H1 (cell line): Measurements from ENCODE around the gene SPAAR. TPM values are rescaled to one million over a fixed set of nuclear protein-coding genes. Genes with fewer than 3 reads are reported as not detected.

Source experiments
- CTCF ChIA-PET: fragments of 300-600 bp; sonication (Branson Sonifier 250); formaldehyde crosslinking; loops from one replicate; lab custom pipeline; 2021; ENCODE audit not compliant: partially characterized antibody; lab: Charles Lee
- POLR2A ChIA-PET: fragments of 300-600 bp; sonication (Branson Sonifier 250); formaldehyde crosslinking; loops from one replicate; lab custom pipeline; 2021; ENCODE audit warnings: inconsistent platforms; ENCODE audit not compliant: partially characterized antibody; lab: Charles Lee
- DNase-seq, 2 experiments: peaks; one replicate each; pipeline versions ENCODE4 v3.0.0 to v3.0.0-alpha.2; 2010 to 2022; ENCODE audit warnings: low spot score in 2 of 2, low read depth in 1 of 2, mixed read lengths in 1 of 2
- FAIRE-seq: peaks from 2 replicates; lab custom pipeline; 2011; peaks lifted over from hg19 to GRCh38; lab: Jason Lieb, UNC
- H2AFZ ChIP-seq: 2 replicates; pipeline ENCODE4 v1.8.1; 2012; ENCODE audit warnings: low read length, inconsistent platforms
- H2AK5ac ChIP-seq: 2 replicates; pipeline ENCODE4 v1.6.1; 2013; ENCODE audit warnings: low read depth, low read length
- H2BK120ac ChIP-seq: replicated peaks from 2 replicates; pipeline ENCODE3; 2013; ENCODE audit warnings: low read depth, low read length, inconsistent platforms
- H2BK12ac ChIP-seq: 2 replicates; pipeline ENCODE4 v1.6.1; 2013; ENCODE audit warnings: low read depth, low read length
- H2BK15ac ChIP-seq: 2 replicates; pipeline ENCODE4 v1.6.1; 2013; ENCODE audit warnings: low read length
- H2BK20ac ChIP-seq: 2 replicates; pipeline ENCODE4 v1.6.1; 2013; ENCODE audit warnings: low read length
- H2BK5ac ChIP-seq: 2 replicates; pipeline ENCODE4 v1.6.1; 2013; ENCODE audit warnings: low read depth, low read length
- H3K14ac ChIP-seq: 2 replicates; pipeline ENCODE4 v1.6.1; 2013; ENCODE audit warnings: inconsistent platforms; ENCODE audit not compliant: insufficient read length
- H3K18ac ChIP-seq: 2 replicates; pipeline ENCODE4 v1.6.1; 2013; ENCODE audit warnings: low read length; ENCODE audit errors: extremely low read depth
- H3K23ac ChIP-seq: 2 replicates; pipeline ENCODE4 v1.6.1; 2013; ENCODE audit warnings: inconsistent platforms; ENCODE audit not compliant: insufficient read length
- H3K23me2 ChIP-seq: 2 replicates; pipeline ENCODE4 v1.6.1; 2013; ENCODE audit warnings: low read depth, low read length
- H3K27ac ChIP-seq: 2 replicates; pipeline ENCODE4 v1.6.1; 2011; ENCODE audit warnings: low read depth, low read length, inconsistent platforms
- H3K27me3 ChIP-seq, 4 experiments: replicated peaks in 1 of 4; 1 replicate in 1 of 4; 2 replicates in 3 of 4; pipeline versions ENCODE4 v1.6.1 to v1.8.1; 2011 to 2013; ENCODE audit warnings: low read length in 3 of 4, mild to moderate bottlenecking in 3 of 4, inconsistent platforms in 2 of 4, mixed read lengths in 2 of 4, moderate library complexity in 1 of 4; ENCODE audit not compliant: control insufficient read depth in 3 of 4, insufficient read depth in 3 of 4; ENCODE audit errors: extremely low read depth in 1 of 4
- H3K36me3 ChIP-seq, 4 experiments: 2 replicates each; pipeline versions ENCODE4 v1.6.1 to v1.8.1; 2011 to 2013; ENCODE audit warnings: mild to moderate bottlenecking in 4 of 4, low read length in 3 of 4, moderate library complexity in 2 of 4, control low read depth in 1 of 4, inconsistent platforms in 1 of 4; ENCODE audit not compliant: insufficient read depth in 4 of 4, control insufficient read depth in 2 of 4
- H3K4ac ChIP-seq: replicated peaks from 2 replicates; pipeline ENCODE3; 2013; ENCODE audit warnings: low read length, low read depth, mixed read lengths, inconsistent platforms; ENCODE audit not compliant: insufficient read length
- H3K4me1 ChIP-seq, 4 experiments: replicated peaks in 1 of 4; 1 replicate in 1 of 4; 2 replicates in 3 of 4; pipeline versions ENCODE4 v1.6.1 to v1.8.1; 2011 to 2013; ENCODE audit warnings: low read length in 3 of 4, inconsistent platforms in 2 of 4, mixed read lengths in 1 of 4; ENCODE audit not compliant: insufficient read depth in 4 of 4, control insufficient read depth in 3 of 4
- H3K4me2 ChIP-seq, 2 experiments: 2 replicates each; pipeline versions ENCODE4 v1.6.1 to v1.8.1; 2011 to 2013; ENCODE audit warnings: low read depth in 2 of 2, low read length in 2 of 2, control low read depth in 1 of 2, inconsistent platforms in 1 of 2, mild to moderate bottlenecking in 1 of 2; ENCODE audit not compliant: insufficient read depth in 1 of 2
- H3K4me3 ChIP-seq, 4 experiments: fragments of 200-600, 300-600 bp in 1 of 4; sonication (generic), shearing (Covaris generic), sonication (Bioruptor Twin) in 1 of 4; 2 replicates each; pipeline versions ENCODE4 v1.5.1 to v1.8.1; 2011 to 2016; ENCODE audit warnings: low read length in 4 of 4, low read depth in 3 of 4, control low read depth in 2 of 4, inconsistent platforms in 2 of 4, mild to moderate bottlenecking in 2 of 4, mixed read lengths in 1 of 4, moderate library complexity in 1 of 4; ENCODE audit not compliant: insufficient read depth in 2 of 4; ENCODE audit errors: extremely low read depth in 1 of 4
- H3K56ac ChIP-seq: replicated peaks from 2 replicates; pipeline ENCODE3; 2013; ENCODE audit warnings: low read depth, mild to moderate bottlenecking, mixed read lengths, low read length, inconsistent platforms; ENCODE audit not compliant: insufficient read length
- H3K79me1 ChIP-seq: 2 replicates; pipeline ENCODE4 v1.6.1; 2013; ENCODE audit warnings: low read depth, low read length, control low read depth
- H3K79me2 ChIP-seq, 2 experiments: 2 replicates each; pipeline versions ENCODE4 v1.6.1 to v1.8.1; 2012 to 2013; ENCODE audit warnings: low read length in 2 of 2, mild to moderate bottlenecking in 2 of 2, inconsistent platforms in 1 of 2; ENCODE audit not compliant: insufficient read depth in 2 of 2, control insufficient read depth in 1 of 2
- H3K9ac ChIP-seq, 4 experiments: replicated peaks in 1 of 4; 1 replicate in 1 of 4; 2 replicates in 3 of 4; pipeline versions ENCODE4 v1.6.1 to v1.8.1; 2011 to 2013; ENCODE audit warnings: low read depth in 3 of 4, low read length in 3 of 4, control low read depth in 2 of 4, mild to moderate bottlenecking in 2 of 4, moderate library complexity in 2 of 4, inconsistent platforms in 1 of 4; ENCODE audit errors: extremely low read depth in 1 of 4
- H3K9me3 ChIP-seq, 2 experiments: 2 replicates each; pipeline versions ENCODE4 v1.6.1 to v1.8.1; 2012 to 2013; ENCODE audit warnings: mild to moderate bottlenecking in 2 of 2, moderate library complexity in 2 of 2, control low read depth in 1 of 2, inconsistent platforms in 1 of 2, low read depth in 1 of 2, low read length in 1 of 2, mixed read lengths in 1 of 2; ENCODE audit not compliant: insufficient read depth in 2 of 2
- H4K20me1 ChIP-seq, 2 experiments: replicated peaks in 1 of 2; 2 replicates each; pipeline versions ENCODE3 to v1.8.1; 2011 to 2013; ENCODE audit warnings: inconsistent platforms in 2 of 2, low read length in 2 of 2, mild to moderate bottlenecking in 1 of 2; ENCODE audit not compliant: insufficient read depth in 2 of 2, control insufficient read depth in 1 of 2
- H4K5ac ChIP-seq: 2 replicates; pipeline ENCODE4 v1.6.1; 2013; ENCODE audit warnings: low read length, low read depth, mixed read lengths, inconsistent platforms; ENCODE audit not compliant: insufficient read length
- H4K8ac ChIP-seq: 2 replicates; pipeline ENCODE4 v1.8.0; 2013; ENCODE audit warnings: mild to moderate bottlenecking, moderate library complexity, low read length, inconsistent platforms; ENCODE audit not compliant: insufficient read depth; ENCODE audit errors: extremely low read depth
- H4K91ac ChIP-seq: replicated peaks from 2 replicates; pipeline ENCODE3; 2013; ENCODE audit warnings: low read length, mixed read lengths, inconsistent platforms; ENCODE audit not compliant: insufficient read length
- RXRA ChIP-seq: IDR thresholded peaks from 2 replicates; pipeline ENCODE4 v1.6.1; 2011; ENCODE audit warnings: low read depth, mild to moderate bottlenecking, low read length, moderate library complexity; ENCODE audit not compliant: insufficient read depth
- SIN3A ChIP-seq, 2 experiments: IDR thresholded peaks in 1 of 2; conservative IDR thresholded peaks in 1 of 2; 2 replicates each; pipeline ENCODE4 v1.6.1; 2011 to 2012; ENCODE audit warnings: low read length in 2 of 2, improper control_type of control experiment in 1 of 2, low read depth in 1 of 2, mild to moderate bottlenecking in 1 of 2
- WGBS, 2 experiments: shearing (Covaris generic) in 1 of 2; methylation state at CpG; one replicate each; pipeline versions ENCODE4 v1.1.6 to v1.1.7; 2013 to 2015; ENCODE audit warnings: low lambda C conversion rate in 2 of 2, mixed read lengths in 2 of 2, inconsistent platforms in 1 of 2, low coverage in 1 of 2, missing lambda C conversion rate in 1 of 2; ENCODE audit not compliant: insufficient replicate concordance in 2 of 2, insufficient coverage in 1 of 2, insufficient read length in 1 of 2; ENCODE audit errors: extremely low coverage in 1 of 2, missing lambda C conversion rate in 1 of 2; 5-methylcytosine and 5-hydroxymethylcytosine counted together
- polyA plus RNA-seq, 7 experiments: library from polyadenylated mRNA; depleted of rRNA in 3 of 7; stranded (reverse) in 5 of 7; unstranded in 2 of 7; fragments of >200 nt in 5 of 7; fragments of 200-250 nt in 2 of 7; gene quantifications; 1 replicate in 5 of 7; 2 replicates in 1 of 7; 4 replicates in 1 of 7; pipeline versions ENCODE4 v1.2.1 to v1.2.3, GENCODE V29; 2011 to 2013; ENCODE audit warnings: missing spikeins in 2 of 7, mixed read lengths in 2 of 7
- total RNA-seq: library from RNA; stranded (reverse); fragmentation: NEBNext Ultra II Directional; extraction: Animal tissue kit (Norgen Biotek cat#: 25700); gene quantifications from 2 replicates; pipeline ENCODE4 v1.2.1, GENCODE V29; 2021
- TF ChIP-seq, protein P1 (sequence below): IDR thresholded peaks from 2 replicates; pipeline ENCODE4 v1.6.1; 2011; ENCODE audit warnings: low read depth, mild to moderate bottlenecking, low read length; ENCODE audit not compliant: insufficient read depth
- TF ChIP-seq, protein P2 (sequence below): IDR thresholded peaks from 2 replicates; pipeline ENCODE4 v1.6.1; 2012; ENCODE audit warnings: low read length, inconsistent platforms

The SPAAR gene
- total and polyA plus RNA-seq, 2 of the 8 experiments (the other 6 are each of a cell fraction or from before 2014, with no cell fraction given): 0.27 TPM; not detected in 1

DNA sequence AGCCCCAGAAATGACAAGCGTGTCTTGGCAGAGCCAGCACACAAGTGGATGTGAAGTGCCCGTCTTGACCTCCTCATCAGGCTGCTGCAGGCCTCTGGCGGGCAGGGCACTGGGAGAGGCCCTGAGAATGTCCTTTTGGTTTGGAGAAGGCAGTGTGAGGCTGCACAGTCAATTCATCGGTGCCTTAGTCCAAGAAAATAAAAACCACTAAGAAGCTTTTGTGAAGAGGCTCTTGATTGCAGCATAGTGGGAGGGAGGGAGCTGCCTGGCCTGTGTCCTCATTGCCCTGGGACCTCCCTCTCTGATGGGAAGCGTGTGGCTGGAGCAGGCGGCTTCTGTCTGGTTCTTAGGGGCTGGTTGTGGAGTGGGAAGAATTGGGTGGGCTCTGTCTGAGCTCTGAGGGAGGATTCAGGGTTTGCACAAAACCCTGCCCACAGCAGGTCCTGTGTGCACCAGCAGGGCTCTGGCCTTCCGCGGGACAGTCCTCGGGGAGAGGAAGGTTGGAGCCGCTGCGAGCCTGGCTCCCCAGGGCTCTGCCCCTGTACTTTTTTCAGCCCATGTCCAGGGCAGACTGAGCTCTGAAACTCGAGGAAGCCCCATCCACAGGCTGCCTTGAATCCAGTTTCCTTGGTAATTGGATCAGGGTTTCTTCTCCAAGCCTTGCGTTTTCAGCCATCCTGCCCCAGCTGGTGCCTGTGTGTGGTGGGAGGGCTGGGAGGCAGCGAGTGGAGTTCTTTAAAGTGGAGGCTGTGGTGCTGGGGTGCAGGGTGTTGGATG, 2.2 kb upstream of the SPAAR start:
- H3K27me3 ChIP-seq: peaks cover 0 to 2% (median 0%) of the 10 kb centered on the region in 4 experiments; a peak in 2 of 7 replicates
- peak overlapping the region; percentile 71 for H2AFZ ChIP-seq
- peak overlapping the region; percentile 50 for H2BK120ac ChIP-seq
- peak overlapping the region in 1 of 4 experiments; percentile 1; a peak in 1 of 8 replicates for H3K4me3 ChIP-seq
- H3K4me2 ChIP-seq: peak overlapping the region; percentile 19 to 55
- no peaks in the 10 kb centered on the region for H4K20me1 ChIP-seq
- 0 out of 2 replicates have a peak, but pooled peaks cover 2% of the 10 kb centered on the region for H3K79me1 ChIP-seq
- H3K9me3 ChIP-seq: no peaks in the 10 kb centered on the region
- no peak overlapping the region for H4K5ac ChIP-seq
- H2BK12ac ChIP-seq: peak overlapping the region; percentile 78; the same call in 1 of the 2 replicates
- peak overlapping the region; percentile 77; the same call in 1 of the 2 replicates for H4K8ac ChIP-seq
- peak overlapping the region; percentile 5; the same call in 1 of the 2 replicates for H2AK5ac ChIP-seq
- ChIA-PET CTCF (interaction anchor here (0.9 to 5.6 kb wide), 12 partner anchors 9 to 249 kb away, joined by 3 to 26 read pairs (median 4); partner anchors contain the start of genes CCDC107 and RMRP), POLR2A (interaction anchor here (0.6 to 1.3 kb wide), 3 partner anchors 12 to 61 kb away, joined by 3 read pairs; no protein-coding TSS in a partner anchor)
- H2BK5ac ChIP-seq: peak overlapping the region; percentile 79; the same call in 1 of the 2 replicates
- peak overlapping the region; percentile 49 for H3K18ac ChIP-seq
- H3K27ac ChIP-seq: peak overlapping the region; percentile 11; the same call in 1 of the 2 replicates
- TF ChIP-seq SIN3A (conservative IDR thresholded peaks at IDR 0.05 in 1 of 2, IDR thresholded peaks at IDR 0.05 in 1 of 2; ENCODE audit: low read depth in 1 of 2, low read length in 2 of 2): no peak
- TF ChIP-seq, protein P1, sequence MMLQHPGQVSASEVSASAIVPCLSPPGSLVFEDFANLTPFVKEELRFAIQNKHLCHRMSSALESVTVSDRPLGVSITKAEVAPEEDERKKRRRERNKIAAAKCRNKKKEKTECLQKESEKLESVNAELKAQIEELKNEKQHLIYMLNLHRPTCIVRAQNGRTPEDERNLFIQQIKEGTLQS: no peak
- TF ChIP-seq, protein P2, sequence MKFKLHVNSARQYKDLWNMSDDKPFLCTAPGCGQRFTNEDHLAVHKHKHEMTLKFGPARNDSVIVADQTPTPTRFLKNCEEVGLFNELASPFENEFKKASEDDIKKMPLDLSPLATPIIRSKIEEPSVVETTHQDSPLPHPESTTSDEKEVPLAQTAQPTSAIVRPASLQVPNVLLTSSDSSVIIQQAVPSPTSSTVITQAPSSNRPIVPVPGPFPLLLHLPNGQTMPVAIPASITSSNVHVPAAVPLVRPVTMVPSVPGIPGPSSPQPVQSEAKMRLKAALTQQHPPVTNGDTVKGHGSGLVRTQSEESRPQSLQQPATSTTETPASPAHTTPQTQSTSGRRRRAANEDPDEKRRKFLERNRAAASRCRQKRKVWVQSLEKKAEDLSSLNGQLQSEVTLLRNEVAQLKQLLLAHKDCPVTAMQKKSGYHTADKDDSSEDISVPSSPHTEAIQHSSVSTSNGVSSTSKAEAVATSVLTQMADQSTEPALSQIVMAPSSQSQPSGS: no peak
- TF ChIP-seq RXRA: no peak
- TF ChIP-seq, all 59 proteins: peak for 0
- H2BK15ac ChIP-seq: peak overlapping the region; percentile 75; the same call in 1 of the 2 replicates
- peaks cover 9 to 33% (median 21%) of the 10 kb centered on the region in 4 experiments for H3K4me1 ChIP-seq
- FAIRE-seq (no peak), DNase-seq (no peak)
- H2BK20ac ChIP-seq: peak overlapping the region; percentile 87
- no peaks in the 10 kb centered on the region for H3K36me3 ChIP-seq
- WGBS, 2 experiments: 74% methylated on average over 14 of the region's 14 CpGs; no CpG with 5 or more reads in 1 of the 2 experiments
- H3K23me2 ChIP-seq: no peaks in the 10 kb centered on the region; the same call in 1 of the 2 replicates
- H4K91ac ChIP-seq: peak overlapping the region; percentile 6
- no peaks in the 10 kb centered on the region for H3K79me2 ChIP-seq
- H3K56ac ChIP-seq: no peak overlapping the region
- H3K4ac ChIP-seq: peak overlapping the region; percentile 32
- no peak overlapping the region for H3K14ac ChIP-seq
- H3K23ac ChIP-seq: no peak overlapping the region
- no peak overlapping the region; a peak in 1 of 7 replicates for H3K9ac ChIP-seq
